ENCODE measurements around the gene PARD3. TPM values are rescaled to one million over a fixed set of nuclear protein-coding genes. Genes with fewer than 3 reads are reported as not detected.
A peak's percentile ranks its signal among the peaks of the same experiment; 100 is the strongest.

PARD3 gene
- total RNA-seq, 6 experiments from 2014 or later, result 19.1 to 27.8 (median 22.0) TPM

DNA sequence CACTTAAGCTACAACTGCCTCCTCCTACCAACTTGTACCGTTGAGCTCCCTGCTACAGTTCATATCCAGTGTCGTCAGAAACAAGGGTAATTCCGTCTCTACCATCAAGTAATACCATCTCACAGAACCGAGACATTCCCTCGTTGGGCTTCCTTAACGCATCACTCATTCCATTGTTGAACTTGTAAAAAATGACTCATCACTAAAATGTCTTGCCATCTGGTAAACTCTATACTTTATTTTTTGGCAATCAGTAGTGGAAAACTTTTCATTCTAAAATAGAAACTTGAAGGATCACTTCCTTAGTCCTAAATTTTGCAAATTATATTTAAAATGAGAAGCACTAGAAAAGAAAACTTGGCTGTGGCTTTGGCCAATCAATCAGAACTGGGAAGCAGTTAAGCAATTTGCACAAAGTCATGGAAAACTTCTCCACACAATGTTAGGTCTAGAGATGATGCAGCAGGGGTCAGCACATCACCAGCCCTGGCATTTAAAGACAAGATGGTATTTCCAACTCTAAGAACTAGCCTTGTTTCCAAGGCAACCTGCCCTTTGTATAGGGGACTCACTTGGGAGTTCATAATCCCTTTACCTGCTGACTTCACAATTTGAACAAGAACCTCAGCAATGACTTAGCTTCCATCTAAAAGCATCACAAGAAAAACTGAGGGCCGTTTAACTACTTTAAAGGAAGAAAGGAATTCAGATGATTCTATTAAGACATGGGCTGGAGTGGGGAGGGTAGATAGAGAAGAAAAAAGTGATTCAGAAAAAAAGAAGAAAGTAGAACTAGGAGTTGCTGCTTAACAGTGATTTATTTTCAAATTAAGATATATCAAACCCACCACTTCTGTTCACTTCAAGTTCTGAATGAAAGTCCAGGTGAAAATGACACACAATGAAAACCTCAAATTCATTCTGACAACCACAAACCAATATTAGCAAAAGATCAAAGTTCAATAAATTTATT lies 288.1 kb downstream of the PARD3 start:
- Histone ChIP-seq H3K36me3 (no peaks in the 10 kb centered on the region), H3K9me3 (no peaks in the 10 kb centered on the region), H3K4me3 (no peak overlapping the region), H3K27me3 (no peaks in the 10 kb centered on the region), H3K27ac (no peak overlapping the region), H3K4me1 (no peaks in the 10 kb centered on the region)
- no peak for TF ChIP-seq POLR2A (IDR thresholded peaks at IDR 0.05)
- TF ChIP-seq, protein P1, sequence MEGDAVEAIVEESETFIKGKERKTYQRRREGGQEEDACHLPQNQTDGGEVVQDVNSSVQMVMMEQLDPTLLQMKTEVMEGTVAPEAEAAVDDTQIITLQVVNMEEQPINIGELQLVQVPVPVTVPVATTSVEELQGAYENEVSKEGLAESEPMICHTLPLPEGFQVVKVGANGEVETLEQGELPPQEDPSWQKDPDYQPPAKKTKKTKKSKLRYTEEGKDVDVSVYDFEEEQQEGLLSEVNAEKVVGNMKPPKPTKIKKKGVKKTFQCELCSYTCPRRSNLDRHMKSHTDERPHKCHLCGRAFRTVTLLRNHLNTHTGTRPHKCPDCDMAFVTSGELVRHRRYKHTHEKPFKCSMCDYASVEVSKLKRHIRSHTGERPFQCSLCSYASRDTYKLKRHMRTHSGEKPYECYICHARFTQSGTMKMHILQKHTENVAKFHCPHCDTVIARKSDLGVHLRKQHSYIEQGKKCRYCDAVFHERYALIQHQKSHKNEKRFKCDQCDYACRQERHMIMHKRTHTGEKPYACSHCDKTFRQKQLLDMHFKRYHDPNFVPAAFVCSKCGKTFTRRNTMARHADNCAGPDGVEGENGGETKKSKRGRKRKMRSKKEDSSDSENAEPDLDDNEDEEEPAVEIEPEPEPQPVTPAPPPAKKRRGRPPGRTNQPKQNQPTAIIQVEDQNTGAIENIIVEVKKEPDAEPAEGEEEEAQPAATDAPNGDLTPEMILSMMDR (IDR thresholded peaks at IDR 0.05), result peak in 2 of 4 donors; percentile 12 to 33
- DNase-seq (no peak), ATAC-seq (peak; percentile 27 to 65 (median 44))
- intact Hi-C loops (cut with DNase I), result no loop called here
- 84% methylated on average over 7 of the region's 7 CpGs for WGBS (ENCODE audit: insufficient coverage, low coverage, low lambda C conversion rate, missing lambda C conversion rate)

DNA sequence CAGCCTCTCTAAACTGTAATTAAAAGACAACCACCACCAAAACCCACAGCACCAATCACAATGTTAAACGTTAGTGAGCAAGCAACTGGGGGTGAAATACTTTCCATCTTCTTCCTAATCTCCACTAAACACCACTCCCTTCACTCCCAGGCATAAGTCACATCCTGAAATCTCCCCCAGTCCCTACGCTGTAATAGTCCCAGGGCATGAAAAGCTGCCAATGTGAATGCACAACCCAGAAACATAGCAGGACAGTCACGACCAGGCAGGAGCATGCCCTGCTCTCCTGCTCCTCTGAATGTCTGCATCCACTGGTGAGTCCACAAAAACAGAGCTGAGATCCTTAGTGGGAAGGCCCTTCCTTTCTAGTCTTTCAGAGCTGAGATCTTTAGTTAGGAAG lies 288.9 kb downstream of the PARD3 start:
- intact Hi-C loops (cut with DNase I), result no loop called here
- Histone ChIP-seq H3K4me1 (no peaks in the 10 kb centered on the region), H3K27me3 (no peaks in the 10 kb centered on the region), H3K27ac (no peak overlapping the region), H3K9me3 (no peaks in the 10 kb centered on the region), H3K4me3 (no peak overlapping the region), H3K36me3 (no peaks in the 10 kb centered on the region)
- no peak for TF ChIP-seq POLR2A (IDR thresholded peaks at IDR 0.05)
- TF ChIP-seq, protein P1 (IDR thresholded peaks at IDR 0.05), result no peak
- WGBS (ENCODE audit: insufficient coverage, low coverage, low lambda C conversion rate, missing lambda C conversion rate), result 81% methylated on average over 3 of the region's 3 CpGs
- DNase-seq (no peak), ATAC-seq (peak in 1 of 4 donors; percentile 11)

DNA sequence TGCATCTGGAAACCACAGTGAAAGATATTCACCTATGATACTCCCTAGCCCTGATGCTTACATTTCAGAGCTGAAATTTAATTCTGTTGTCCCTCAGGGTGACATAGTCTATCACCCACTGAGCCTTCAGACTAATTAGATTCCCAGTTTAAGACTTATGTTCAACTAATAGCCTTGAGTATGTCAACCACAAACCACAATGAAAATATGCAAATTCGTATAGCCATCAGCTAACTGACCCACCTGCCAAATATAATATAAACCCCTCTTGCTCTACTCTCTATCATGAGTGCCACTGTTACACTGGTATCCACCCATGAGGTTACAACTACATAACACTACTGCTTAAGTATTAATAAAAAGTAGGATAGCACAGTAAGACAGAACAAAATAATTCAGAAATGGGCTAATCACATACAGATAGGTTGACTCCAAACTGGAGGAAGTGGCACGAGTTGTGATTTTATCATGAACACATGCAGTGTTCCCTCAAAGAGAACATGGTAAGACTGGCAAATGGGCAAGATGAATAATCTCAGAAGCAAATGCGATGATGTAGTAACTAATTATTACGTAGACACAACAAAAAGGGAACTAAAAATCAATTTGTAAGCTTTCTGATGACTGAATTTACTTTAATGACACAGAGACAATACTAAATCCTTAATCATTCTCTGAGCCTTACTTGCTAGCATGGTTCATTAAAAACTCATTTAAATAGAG lies 290.6 kb downstream of the PARD3 start:
- ATAC-seq, result no peak
- H3K9me3 ChIP-seq, result no peaks in the 10 kb centered on the region
- no peaks in the 10 kb centered on the region for H3K27me3 ChIP-seq
- 78% methylated on average over 4 of the region's 4 CpGs for WGBS (ENCODE audit: insufficient coverage, low coverage, low lambda C conversion rate, missing lambda C conversion rate)
- no peak overlapping the region for H3K27ac ChIP-seq
- intact Hi-C loops (cut with DNase I), result no loop called here
- TF ChIP-seq, protein P1 (IDR thresholded peaks at IDR 0.05), result no peak
- TF ChIP-seq POLR2A (IDR thresholded peaks at IDR 0.05), result no peak
- H3K4me3 ChIP-seq, result no peak overlapping the region
- no peak for DNase-seq
- H3K36me3 ChIP-seq, result no peaks in the 10 kb centered on the region
- H3K4me1 ChIP-seq, result no peaks in the 10 kb centered on the region

DNA sequence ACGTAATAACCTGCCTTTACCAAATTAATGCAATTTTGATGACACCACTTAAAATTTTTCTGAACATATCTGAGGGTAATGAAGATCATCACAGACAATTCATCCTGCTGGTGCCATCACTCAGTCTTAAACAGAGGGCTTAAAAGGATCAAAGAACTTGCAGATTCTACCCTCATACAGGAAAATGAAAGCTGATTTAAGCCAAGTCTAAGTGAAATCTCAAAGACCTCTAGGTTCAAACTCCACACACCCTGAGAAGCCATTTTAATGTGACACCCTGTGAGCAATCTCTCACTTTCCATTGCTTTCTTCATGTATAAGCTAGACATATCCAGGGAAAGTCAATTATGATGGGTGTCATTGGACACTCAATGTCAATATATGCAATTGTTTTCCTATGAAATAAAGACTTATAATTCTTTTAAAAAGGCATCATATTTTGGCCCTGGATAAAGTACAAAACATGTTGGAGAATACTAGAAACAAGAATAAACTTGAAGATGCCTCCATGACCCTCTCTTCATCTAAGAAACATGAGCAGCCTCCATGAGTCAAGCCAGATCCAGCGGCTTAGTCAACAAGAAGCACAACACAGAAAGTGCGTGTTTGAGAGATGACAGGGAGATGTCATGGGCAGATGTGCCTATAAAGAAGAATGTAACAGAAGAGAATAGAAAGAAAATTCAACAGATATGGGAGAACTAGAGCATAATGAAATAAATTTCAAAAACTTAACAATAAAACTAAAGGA lies 291.9 kb downstream of the PARD3 start:
- no peaks in the 10 kb centered on the region for H3K36me3 ChIP-seq
- no peak for DNase-seq
- intact Hi-C loops (cut with DNase I), result no loop called here
- no peak overlapping the region for H3K4me3 ChIP-seq
- H3K27ac ChIP-seq, result no peak overlapping the region
- 89% methylated on average over 3 of the region's 3 CpGs for WGBS (ENCODE audit: insufficient coverage, low coverage, low lambda C conversion rate, missing lambda C conversion rate)
- no peaks in the 10 kb centered on the region for H3K4me1 ChIP-seq
- peak in 1 of 4 donors; percentile 15 for ATAC-seq
- no peaks in the 10 kb centered on the region for H3K27me3 ChIP-seq
- no peaks in the 10 kb centered on the region for H3K9me3 ChIP-seq
- TF ChIP-seq POLR2A (IDR thresholded peaks at IDR 0.05), result no peak
- TF ChIP-seq, protein P1 (IDR thresholded peaks at IDR 0.05), result no peak
